HFF-Myc (cell line): ENCODE results near the gene SPEG.

ENCODE experiments used
- DNase-seq: peaks from one replicate; pipeline ENCODE4 v3.0.0-alpha.2; 2011; ENCODE audit warnings: low read depth; ENCODE audit errors: extremely low read depth
- H3K4me3 ChIP-seq: replicated peaks from 2 replicates; pipeline ENCODE4 v1.5.1; 2011; ENCODE audit warnings: low read depth, mild to moderate bottlenecking, control low read depth, low read length
- TF ChIP-seq, protein P1 (sequence below): IDR thresholded peaks from 2 replicates; pipeline ENCODE4 v1.5.1; 2012; ENCODE audit warnings: mild to moderate bottlenecking, low read depth, low read length, control low read depth; ENCODE audit errors: missing control alignments

The SPEG gene

DNA sequence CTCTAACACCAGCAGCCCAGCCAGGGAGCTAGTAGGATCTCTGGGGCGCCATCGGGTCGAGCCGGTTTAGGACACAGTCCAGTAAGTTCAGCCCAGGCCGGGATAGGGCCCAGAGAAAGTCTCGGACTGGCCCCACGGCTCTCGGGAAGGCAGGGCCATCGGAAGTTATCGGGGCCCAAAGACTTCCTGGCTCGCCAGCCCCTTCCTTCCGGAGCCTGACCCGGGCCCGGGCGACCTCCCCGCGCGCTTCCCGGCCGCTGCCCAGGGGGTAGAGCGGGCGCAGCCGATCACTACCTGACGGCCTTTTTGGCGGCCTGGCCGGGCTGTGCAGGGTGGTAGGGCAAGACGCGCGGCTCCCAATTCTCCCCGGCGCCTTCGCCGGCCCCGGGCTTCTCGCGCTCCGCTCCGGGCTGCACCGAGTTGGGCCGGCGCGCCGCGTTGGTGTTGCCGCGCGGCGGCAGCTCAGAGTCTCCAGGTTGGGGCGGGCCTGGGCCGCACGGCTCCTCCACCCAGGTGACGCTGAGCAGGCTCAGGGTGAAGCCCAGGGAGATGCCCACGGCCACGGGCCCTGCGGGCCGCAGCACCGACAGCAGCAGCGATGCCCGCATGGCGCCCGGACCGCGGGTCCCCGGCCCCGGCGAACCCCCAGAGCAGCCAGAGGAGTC is 108.4 kb downstream of the SPEG start:
- DNase-seq = no peak
- peak overlapping the region; percentile 73 for H3K4me3 ChIP-seq
- TF ChIP-seq, protein P1, sequence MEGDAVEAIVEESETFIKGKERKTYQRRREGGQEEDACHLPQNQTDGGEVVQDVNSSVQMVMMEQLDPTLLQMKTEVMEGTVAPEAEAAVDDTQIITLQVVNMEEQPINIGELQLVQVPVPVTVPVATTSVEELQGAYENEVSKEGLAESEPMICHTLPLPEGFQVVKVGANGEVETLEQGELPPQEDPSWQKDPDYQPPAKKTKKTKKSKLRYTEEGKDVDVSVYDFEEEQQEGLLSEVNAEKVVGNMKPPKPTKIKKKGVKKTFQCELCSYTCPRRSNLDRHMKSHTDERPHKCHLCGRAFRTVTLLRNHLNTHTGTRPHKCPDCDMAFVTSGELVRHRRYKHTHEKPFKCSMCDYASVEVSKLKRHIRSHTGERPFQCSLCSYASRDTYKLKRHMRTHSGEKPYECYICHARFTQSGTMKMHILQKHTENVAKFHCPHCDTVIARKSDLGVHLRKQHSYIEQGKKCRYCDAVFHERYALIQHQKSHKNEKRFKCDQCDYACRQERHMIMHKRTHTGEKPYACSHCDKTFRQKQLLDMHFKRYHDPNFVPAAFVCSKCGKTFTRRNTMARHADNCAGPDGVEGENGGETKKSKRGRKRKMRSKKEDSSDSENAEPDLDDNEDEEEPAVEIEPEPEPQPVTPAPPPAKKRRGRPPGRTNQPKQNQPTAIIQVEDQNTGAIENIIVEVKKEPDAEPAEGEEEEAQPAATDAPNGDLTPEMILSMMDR = no peak

DNA sequence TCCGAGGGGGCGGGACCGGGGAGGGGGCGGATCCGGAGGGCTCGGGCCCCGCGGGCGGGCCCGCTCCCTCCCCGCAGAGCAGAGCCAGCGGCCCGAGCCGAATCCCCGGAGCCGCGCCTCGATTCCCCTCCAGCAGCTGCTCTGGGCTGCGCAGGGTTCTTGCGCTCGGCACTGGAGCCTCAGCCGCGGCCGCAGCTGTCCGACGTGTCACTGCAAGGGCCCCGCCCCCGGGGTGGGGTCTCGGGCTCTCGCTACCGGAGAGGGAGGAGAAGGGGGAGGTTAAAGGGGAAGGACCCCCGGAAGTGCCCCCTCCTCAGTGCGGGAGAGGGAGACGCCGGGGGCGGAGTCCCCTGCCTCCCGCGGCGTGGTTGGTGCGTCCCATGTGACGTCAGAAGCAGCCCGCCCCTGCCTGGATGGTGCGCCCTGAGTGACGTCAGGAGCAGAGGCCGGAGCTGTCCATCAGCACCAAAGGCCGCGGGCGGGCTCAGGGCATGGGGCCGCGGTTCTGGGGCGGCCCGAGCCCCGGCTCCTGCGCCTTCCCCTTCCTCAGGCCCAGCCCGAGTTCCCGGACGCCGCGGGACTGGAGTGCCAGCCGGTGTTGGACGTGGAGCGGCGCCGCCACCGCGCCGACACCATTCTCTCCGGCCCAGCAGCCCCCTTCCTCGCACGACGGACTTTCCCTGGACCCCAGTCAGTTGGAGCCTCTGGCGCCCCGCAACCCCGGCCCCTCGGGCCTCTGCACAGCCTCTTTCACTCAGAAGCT is 109.1 kb downstream of the SPEG start, which contains the start of the genes CHPF and TMEM198:
Gene CHPF, minus strand, starts transcription at position 214 of the 763 bp plus-strand sequence. CDS start 271 bp downstream, outside the sequence.
Gene TMEM198, plus strand, starts transcription at position 433 of the 763 bp plus-strand sequence. CDS start 700 bp downstream, outside the sequence.
- peak within 1 kb of the TSS; percentile 73 for H3K4me3 ChIP-seq
- peak; percentile 89 for DNase-seq
- TF ChIP-seq, protein P1 = no peak

DNA sequence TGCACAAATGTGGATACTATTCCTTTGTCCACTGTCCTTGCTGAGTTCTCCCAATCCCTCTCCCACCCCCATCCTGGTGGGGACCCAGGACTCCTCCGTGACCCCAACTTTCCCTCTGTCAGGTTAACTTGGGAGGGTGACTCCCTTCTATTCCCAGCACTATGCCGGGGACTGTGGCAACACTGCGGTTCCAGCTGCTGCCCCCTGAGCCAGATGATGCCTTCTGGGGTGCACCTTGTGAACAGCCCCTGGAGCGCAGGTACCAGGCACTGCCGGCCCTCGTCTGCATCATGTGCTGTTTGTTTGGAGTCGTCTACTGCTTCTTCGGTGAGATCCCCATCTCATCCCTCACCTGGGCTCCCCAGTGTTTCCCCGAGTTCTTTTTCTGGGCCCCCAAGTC is 109.9 kb downstream of the SPEG start:
- peak overlapping the region; percentile 73; the same call in 1 of the 2 replicates for H3K4me3 ChIP-seq
- no peak for DNase-seq
- TF ChIP-seq, protein P1 = no peak

DNA sequence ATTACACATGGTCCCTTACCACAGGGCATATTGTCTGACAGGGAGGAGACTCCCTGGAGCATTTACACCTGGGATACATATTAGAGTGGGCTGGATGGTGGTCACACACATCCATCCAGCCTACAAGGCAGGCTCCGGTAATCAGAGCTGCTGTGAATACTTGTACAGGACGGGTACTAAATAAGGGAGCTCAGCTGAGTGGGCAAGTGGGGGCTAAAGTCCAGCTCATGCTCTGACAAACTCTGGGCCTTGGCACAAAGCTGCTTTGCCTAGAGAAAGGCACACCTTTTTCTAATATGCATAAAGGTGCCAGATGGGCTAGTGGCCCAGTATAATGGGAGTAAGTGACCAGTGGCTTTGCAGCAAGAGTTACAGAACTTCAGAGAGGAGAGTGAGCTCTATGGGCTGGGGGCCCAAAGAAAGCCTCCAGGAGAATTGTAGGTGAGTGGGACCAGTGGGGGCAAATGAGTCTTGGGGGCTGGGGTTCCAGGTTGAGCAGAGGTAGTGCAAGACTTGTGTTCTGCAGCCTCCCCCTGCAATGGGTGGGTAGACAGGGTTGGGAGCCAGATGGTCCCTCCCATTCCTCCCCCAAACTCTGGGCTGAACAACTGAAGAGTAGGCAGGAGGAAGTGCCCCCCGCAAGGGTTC is 110.8 kb downstream of the SPEG start:
- no peak overlapping the region for H3K4me3 ChIP-seq
- DNase-seq = no peak
- TF ChIP-seq, protein P1 = no peak

DNA sequence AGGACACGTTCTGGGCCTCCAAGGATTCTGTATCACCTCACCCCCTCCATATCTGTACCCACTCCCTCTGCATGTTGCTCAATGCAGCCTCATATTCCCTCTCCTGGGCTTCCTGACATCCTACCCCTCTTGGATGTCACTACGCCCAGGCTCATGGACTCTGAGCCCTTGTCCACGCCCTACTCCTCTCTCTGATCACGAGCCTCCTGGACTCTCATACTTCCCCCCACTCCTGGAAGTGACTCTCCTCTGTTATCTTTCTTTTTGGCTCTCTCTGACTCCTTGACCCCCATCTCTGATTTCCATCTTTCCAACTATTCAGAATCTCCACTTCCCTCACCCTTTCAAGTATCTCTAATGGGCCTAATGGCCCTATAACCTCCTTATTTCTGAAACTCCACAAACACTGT is 111.3 kb downstream of the SPEG start:
- DNase-seq = no peak
- TF ChIP-seq, protein P1 = no peak
- H3K4me3 ChIP-seq = no peak overlapping the region

DNA sequence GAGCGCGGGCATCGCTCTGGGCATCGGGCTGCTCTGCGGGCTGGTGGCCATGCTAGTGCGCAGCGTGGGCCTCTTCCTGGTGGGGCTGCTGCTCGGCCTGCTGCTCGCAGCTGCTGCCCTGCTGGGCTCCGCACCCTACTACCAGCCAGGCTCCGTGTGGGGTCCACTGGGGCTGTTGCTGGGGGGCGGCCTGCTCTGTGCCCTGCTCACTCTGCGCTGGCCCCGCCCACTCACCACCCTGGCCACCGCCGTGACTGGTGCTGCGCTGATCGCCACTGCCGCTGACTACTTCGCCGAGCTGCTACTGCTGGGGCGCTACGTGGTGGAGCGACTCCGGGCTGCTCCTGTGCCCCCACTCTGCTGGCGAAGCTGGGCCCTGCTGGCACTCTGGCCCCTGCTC is 113.0 kb downstream of the SPEG start:
- TF ChIP-seq, protein P1 = no peak
- DNase-seq = no peak
- no peak overlapping the region for H3K4me3 ChIP-seq
